ENCODE data around the gene PRPF6.

DNA sequence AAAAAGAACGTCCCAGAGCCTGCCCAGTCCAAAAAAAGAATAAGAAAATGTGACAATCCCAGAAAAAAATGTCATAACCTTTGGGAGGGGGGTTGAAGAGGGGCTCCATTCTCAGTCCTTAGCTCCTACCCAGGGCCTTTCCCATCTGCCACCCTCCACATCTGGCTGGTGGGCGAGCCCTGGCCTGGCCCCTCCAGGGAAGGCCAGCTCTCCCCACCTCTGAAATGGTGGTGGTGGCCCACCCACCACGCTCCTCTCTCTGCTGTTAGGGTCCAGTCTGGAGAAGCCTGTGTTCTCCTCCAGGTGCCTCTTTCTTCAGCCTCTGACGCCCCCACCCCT lies 98.0 kb downstream of the PRPF6 start:
- no peak for TF ChIP-seq POLR2A (IDR thresholded peaks at IDR 0.05)
- TF ChIP-seq, protein P1, sequence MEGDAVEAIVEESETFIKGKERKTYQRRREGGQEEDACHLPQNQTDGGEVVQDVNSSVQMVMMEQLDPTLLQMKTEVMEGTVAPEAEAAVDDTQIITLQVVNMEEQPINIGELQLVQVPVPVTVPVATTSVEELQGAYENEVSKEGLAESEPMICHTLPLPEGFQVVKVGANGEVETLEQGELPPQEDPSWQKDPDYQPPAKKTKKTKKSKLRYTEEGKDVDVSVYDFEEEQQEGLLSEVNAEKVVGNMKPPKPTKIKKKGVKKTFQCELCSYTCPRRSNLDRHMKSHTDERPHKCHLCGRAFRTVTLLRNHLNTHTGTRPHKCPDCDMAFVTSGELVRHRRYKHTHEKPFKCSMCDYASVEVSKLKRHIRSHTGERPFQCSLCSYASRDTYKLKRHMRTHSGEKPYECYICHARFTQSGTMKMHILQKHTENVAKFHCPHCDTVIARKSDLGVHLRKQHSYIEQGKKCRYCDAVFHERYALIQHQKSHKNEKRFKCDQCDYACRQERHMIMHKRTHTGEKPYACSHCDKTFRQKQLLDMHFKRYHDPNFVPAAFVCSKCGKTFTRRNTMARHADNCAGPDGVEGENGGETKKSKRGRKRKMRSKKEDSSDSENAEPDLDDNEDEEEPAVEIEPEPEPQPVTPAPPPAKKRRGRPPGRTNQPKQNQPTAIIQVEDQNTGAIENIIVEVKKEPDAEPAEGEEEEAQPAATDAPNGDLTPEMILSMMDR (IDR thresholded peaks at IDR 0.05 in 4 of 5, conservative IDR thresholded peaks at IDR 0.05 in 1 of 5), result no peak

All from gastrocnemius medialis (tissue), 4 donors.